GM23248 (cell line): ENCODE data around the gene ICAM1. TPM values are rescaled to one million over a fixed set of nuclear protein-coding genes. Genes with fewer than 3 reads are reported as not detected.

Source experiments
- DNase-seq: peaks from one replicate; pipeline ENCODE4 v3.0.0-alpha.2; 2015
- H2AFZ ChIP-seq: fragments of 200-600 bp; sonication (generic); 2 replicates; pipeline ENCODE4 v1.6.1; 2016; ENCODE audit warnings: antibody characterized with exemption
- H3F3A ChIP-seq: fragments of 200-600 bp; sonication (generic); 2 replicates; pipeline ENCODE4 v1.6.1; 2016; ENCODE audit warnings: mild to moderate bottlenecking, antibody characterized with exemption, mixed run types; ENCODE audit not compliant: insufficient read depth
- H3K27ac ChIP-seq: fragments of 200-600 bp; sonication (generic); 2 replicates; pipeline ENCODE4 v1.5.1; 2016; ENCODE audit warnings: mild to moderate bottlenecking
- H3K27me3 ChIP-seq: fragments of 200-600 bp; sonication (generic); replicated peaks from 2 replicates; pipeline ENCODE4 v1.6.1; 2016; ENCODE audit warnings: mild to moderate bottlenecking; ENCODE audit not compliant: insufficient read depth
- H3K36me3 ChIP-seq: fragments of 200-600 bp; sonication (generic); 2 replicates; pipeline ENCODE4 v1.6.1; 2016; ENCODE audit warnings: low read depth, mild to moderate bottlenecking
- H3K4me1 ChIP-seq: fragments of 200-600 bp; sonication (generic); 2 replicates; pipeline ENCODE4 v1.6.1; 2016; ENCODE audit warnings: mild to moderate bottlenecking; ENCODE audit not compliant: insufficient read depth
- H3K4me2 ChIP-seq: fragments of 200-600 bp; sonication (generic); one replicate; pipeline ENCODE4 v1.6.1; 2016; ENCODE audit warnings: mild to moderate bottlenecking; ENCODE audit not compliant: unreplicated experiment
- H3K4me3 ChIP-seq: fragments of 200-600 bp; sonication (generic); 2 replicates; pipeline ENCODE4 v1.5.1; 2016; ENCODE audit warnings: mild to moderate bottlenecking
- H3K79me2 ChIP-seq: fragments of 200-600 bp; sonication (generic); 2 replicates; pipeline ENCODE4 v1.6.1; 2016; ENCODE audit warnings: mild to moderate bottlenecking; ENCODE audit not compliant: insufficient read depth
- H3K9ac ChIP-seq: fragments of 200-600 bp; sonication (generic); 2 replicates; pipeline ENCODE4 v1.6.1; 2016; ENCODE audit warnings: mild to moderate bottlenecking
- H3K9me2 ChIP-seq: fragments of 200-600 bp; sonication (generic); 2 replicates; pipeline ENCODE4 v1.6.1; 2016; ENCODE audit warnings: mixed run types, mild to moderate bottlenecking, moderate library complexity; ENCODE audit not compliant: insufficient read depth
- H3K9me3 ChIP-seq: fragments of 200-600 bp; sonication (generic); one replicate; pipeline ENCODE4 v1.6.1; 2017; ENCODE audit warnings: low read depth
- H4K20me1 ChIP-seq: fragments of 200-600 bp; sonication (generic); 2 replicates; pipeline ENCODE4 v1.6.0; 2016; ENCODE audit not compliant: insufficient read depth
- EZH2 ChIP-seq: fragments of 200-600 bp; sonication (generic); IDR thresholded peaks from 2 replicates; pipeline ENCODE4 v1.6.1; 2018; ENCODE audit warnings: antibody characterized with exemption, mild to moderate bottlenecking; ENCODE audit not compliant: insufficient read depth, poor library complexity, severe bottlenecking
- EZH2phosphoT487 ChIP-seq: fragments of 200-600 bp; sonication (generic); IDR thresholded peaks from 2 replicates; pipeline ENCODE4 v1.6.1; 2018; ENCODE audit warnings: antibody characterized with exemption, moderate library complexity, mild to moderate bottlenecking, low read depth; ENCODE audit not compliant: insufficient read depth
- WGBS, 2 experiments: methylation state at CpG; one replicate each; pipeline ENCODE4 v1.1.6; 2015 to 2017; ENCODE audit warnings: low lambda C conversion rate in 2 of 2, low coverage in 1 of 2; ENCODE audit errors: missing lambda C conversion rate in 2 of 2; 5-methylcytosine and 5-hydroxymethylcytosine counted together
- in situ Hi-C: fragments of 300-500 bp; cut with MboI; formaldehyde crosslinking; loops from 2 replicates; pipeline ENCODE4 v1.15.0; 2020
- polyA plus RNA-seq: library from polyadenylated mRNA; unstranded; fragments of >200 nt; fragmentation: Nextera tagmentation; extraction: Ambion mirVana; gene quantifications from 2 replicates; pipeline ENCODE4 v1.2.1, GENCODE V29; 2016
- total RNA-seq: library from RNA; depleted of rRNA; stranded (reverse); fragments of >200 nt; shearing (Covaris generic); gene quantifications from 2 replicates; pipeline ENCODE4 v1.2.3, GENCODE V29; 2014

ICAM1 gene
- total and polyA plus RNA-seq, 2 experiments from 2014 or later: 21.6 to 23.6 TPM

- Histone ChIP-seq H3K4me2 (no peak overlapping the region), H3K4me1 (peaks cover 5% of the 10 kb centered on the region; the same call in 1 of the 2 replicates), H3K4me3 (no peak overlapping the region), H3F3A (no peaks in the 10 kb centered on the region), H3K27ac (no peak overlapping the region), H3K9me3 (no peaks in the 10 kb centered on the region), H3K36me3 (no peaks in the 10 kb centered on the region; the same call in none of the 2 replicates), H4K20me1 (no peaks in the 10 kb centered on the region), H3K27me3 (no peaks in the 10 kb centered on the region), H3K9ac (no peak overlapping the region), H2AFZ (no peak overlapping the region), H3K79me2 (peaks cover 22% of the 10 kb centered on the region), H3K9me2 (no peaks in the 10 kb centered on the region)
- TF ChIP-seq EZH2phosphoT487 (no peak), EZH2 (no peak)
- no peak for DNase-seq
- WGBS, 2 experiments: 91 to 92% methylated on average over 2 of the region's 2 CpGs
- in situ Hi-C loops: no loop called here
Observed at GRCh38 chr19:10255358-10255757, 15.6 kb upstream of the ICAM1 start.

DNA sequence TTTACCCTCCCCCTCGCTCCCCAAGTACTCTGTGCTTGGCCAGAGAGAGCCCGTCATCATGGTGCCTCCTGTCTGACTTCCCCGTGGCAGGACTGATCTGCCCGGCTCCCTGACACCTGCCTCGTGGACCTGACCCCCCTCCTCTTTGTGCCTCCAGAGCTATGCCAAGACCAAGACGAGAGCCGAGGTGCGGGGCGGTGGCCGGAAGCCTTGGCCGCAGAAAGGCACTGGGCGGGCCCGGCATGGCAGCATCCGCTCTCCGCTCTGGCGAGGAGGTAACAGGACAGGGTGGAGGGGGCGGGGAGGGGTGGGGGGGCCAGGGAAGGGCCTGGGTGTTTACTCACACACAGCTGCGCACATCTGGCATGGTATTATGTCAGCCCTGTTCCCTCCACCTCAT is 14.4 kb upstream of the ICAM1 start:
- no peaks in the 10 kb centered on the region; the same call in none of the 2 replicates for H3K36me3 ChIP-seq
- no peaks in the 10 kb centered on the region for H3F3A ChIP-seq
- H3K4me1 ChIP-seq: peaks cover 5% of the 10 kb centered on the region; the same call in 1 of the 2 replicates
- no peaks in the 10 kb centered on the region for H3K9me2 ChIP-seq
- H3K4me2 ChIP-seq: no peak overlapping the region
- peaks cover 22% of the 10 kb centered on the region for H3K79me2 ChIP-seq
- no peak overlapping the region for H3K9ac ChIP-seq
- no peak overlapping the region for H3K4me3 ChIP-seq
- H3K27me3 ChIP-seq: no peaks in the 10 kb centered on the region
- 86 to 92% methylated on average over 10 to 18 of the region's 18 CpGs for WGBS, 2 experiments
- in situ Hi-C loops: no loop called here
- no peak for DNase-seq
- no peaks in the 10 kb centered on the region for H3K9me3 ChIP-seq
- no peaks in the 10 kb centered on the region for H4K20me1 ChIP-seq
- no peak overlapping the region for H2AFZ ChIP-seq
- H3K27ac ChIP-seq: no peak overlapping the region
- no peak for TF ChIP-seq EZH2
- TF ChIP-seq EZH2phosphoT487: no peak

GRCh38 chr19:10256970-10257615 is 13.8 kb upstream of the ICAM1 start:
- H3K9me2 ChIP-seq: no peaks in the 10 kb centered on the region
- no peak for DNase-seq
- peaks cover 5% of the 10 kb centered on the region; the same call in 1 of the 2 replicates for H3K4me1 ChIP-seq
- H2AFZ ChIP-seq: no peak overlapping the region
- H3K4me3 ChIP-seq: no peak overlapping the region
- H3K9me3 ChIP-seq: no peaks in the 10 kb centered on the region
- H3F3A ChIP-seq: no peaks in the 10 kb centered on the region
- no peak overlapping the region for H3K27ac ChIP-seq
- H3K79me2 ChIP-seq: peaks cover 22% of the 10 kb centered on the region
- in situ Hi-C loops: no loop called here
- 71 to 72% methylated on average over 9 of the region's 9 CpGs for WGBS, 2 experiments
- no peaks in the 10 kb centered on the region; the same call in none of the 2 replicates for H3K36me3 ChIP-seq
- H4K20me1 ChIP-seq: no peaks in the 10 kb centered on the region
- no peak overlapping the region for H3K9ac ChIP-seq
- TF ChIP-seq EZH2phosphoT487 (no peak), EZH2 (no peak)
- H3K4me2 ChIP-seq: no peak overlapping the region
- H3K27me3 ChIP-seq: no peaks in the 10 kb centered on the region

- Histone ChIP-seq H3K27me3 (no peaks in the 10 kb centered on the region), H3F3A (no peaks in the 10 kb centered on the region), H4K20me1 (no peaks in the 10 kb centered on the region), H3K4me2 (no peak overlapping the region), H3K4me1 (no peaks in the 10 kb centered on the region), H3K27ac (no peak overlapping the region), H3K9me2 (no peaks in the 10 kb centered on the region), H2AFZ (no peak overlapping the region), H3K9ac (no peak overlapping the region), H3K4me3 (no peak overlapping the region), H3K79me2 (peaks cover 11% of the 10 kb centered on the region), H3K36me3 (no peaks in the 10 kb centered on the region; the same call in none of the 2 replicates), H3K9me3 (no peaks in the 10 kb centered on the region)
- in situ Hi-C loops: no loop called here
- DNase-seq: no peak
- 93 to 96% methylated on average over 18 of the region's 18 CpGs for WGBS, 2 experiments
- no peak for TF ChIP-seq EZH2phosphoT487
- no peak for TF ChIP-seq EZH2
Observed at GRCh38 chr19:10258080-10258710, 12.7 kb upstream of the ICAM1 start.
